Measurements from ENCODE around the gene FBRSL1. TPM values are rescaled to one million over a fixed set of nuclear protein-coding genes. Genes with fewer than 3 reads are reported as not detected.

Gene FBRSL1
- total and polyA plus RNA-seq, 2 donors (not counting 3 experiments of a cell fraction or from before 2014, with no cell fraction given), result 19.3 to 79.8 TPM

- Histone ChIP-seq H3K36me3 (ENCODE audit: control insufficient read depth in 2 of 2, extremely low read depth in 1 of 2, insufficient read depth in 2 of 2, low read length in 2 of 2) (no peaks in the 10 kb centered on the region), H3K27me3 (ENCODE audit: control insufficient read depth in 2 of 2, insufficient read depth in 2 of 2, low read length in 2 of 2) (no peaks in the 10 kb centered on the region), H3K9me1 (replicated peaks; ENCODE audit: control insufficient read depth, extremely low read depth, insufficient read depth, low read length) (no peaks in the 10 kb centered on the region), H3K4me2 (ENCODE audit: insufficient read depth, low read length) (peak overlapping the region; percentile 36), H3K79me2 (ENCODE audit: control insufficient read depth, insufficient read depth, low read length) (no peaks in the 10 kb centered on the region), H3K9ac (replicated peaks; ENCODE audit: extremely low read depth, insufficient read depth, low read length) (peak overlapping the region; percentile 46), H2AFZ (ENCODE audit: low read depth, low read length) (peak overlapping the region; percentile 66), H3K27ac (ENCODE audit: insufficient read depth, low read depth, low read length) (no peak overlapping the region), H3K4me3 (replicated peaks in 1 of 3; ENCODE audit: insufficient read depth in 1 of 3, low read depth in 1 of 3, low read length in 3 of 3) (peak overlapping the region; percentile 24 to 42 (median 28)), H3K9me3 (replicated peaks; ENCODE audit: control insufficient read depth, insufficient read depth, low read length) (no peaks in the 10 kb centered on the region), H3K4me1 (ENCODE audit: control insufficient read depth, extremely low read depth, insufficient read depth, low read length) (no peaks in the 10 kb centered on the region), H4K20me1 (replicated peaks; ENCODE audit: control insufficient read depth, extremely low read depth, insufficient read depth, low read length) (no peaks in the 10 kb centered on the region)
- TF ChIP-seq FOS (IDR thresholded peaks at IDR 0.05; ENCODE audit: borderline replicate concordance, insufficient read depth, low read length) (no peak), GATA2 (IDR thresholded peaks at IDR 0.05; ENCODE audit: insufficient read depth, insufficient read length, low read depth, low read length) (no peak)
- ChIA-PET CTCF (no interaction called here), POLR2A (no interaction called here)
- BruUV-seq (replicated peaks), result no TSS peak
- dilution Hi-C loops (cut with MboI; ENCODE audit: extremely low pct_ligation_motif_present, low sequenced_read_pairs) (no loop called here), intact Hi-C loops (cut with micrococcal nuclease) (no loop called here)
- no peak for FAIRE-seq
- DNase-seq (ENCODE audit: low read depth, low spot score), result no peak
Measured at GRCh38 chr12:132444957-132445883, 44.7 kb upstream of the FBRSL1 start.

- no TSS peak for BruUV-seq (replicated peaks)
- FAIRE-seq, result no peak
- peak; percentile 57 for DNase-seq (ENCODE audit: low read depth, low spot score)
- dilution Hi-C loops (cut with MboI; ENCODE audit: extremely low pct_ligation_motif_present, low sequenced_read_pairs), result no loop called here
- no peaks in the 10 kb centered on the region for H3K79me2 ChIP-seq (ENCODE audit: control insufficient read depth, insufficient read depth, low read length)
- no peaks in the 10 kb centered on the region for H3K27me3 ChIP-seq (ENCODE audit: control insufficient read depth in 2 of 2, insufficient read depth in 2 of 2, low read length in 2 of 2)
- no peaks in the 10 kb centered on the region for H4K20me1 ChIP-seq (replicated peaks; ENCODE audit: control insufficient read depth, extremely low read depth, insufficient read depth, low read length)
- H3K4me2 ChIP-seq (ENCODE audit: insufficient read depth, low read length), result peak overlapping the region; percentile 36
- H3K36me3 ChIP-seq (ENCODE audit: control insufficient read depth in 2 of 2, extremely low read depth in 1 of 2, insufficient read depth in 2 of 2, low read length in 2 of 2), result no peaks in the 10 kb centered on the region
- peak overlapping the region; percentile 66 for H2AFZ ChIP-seq (ENCODE audit: low read depth, low read length)
- peak; percentile 79 for TF ChIP-seq JUN (IDR thresholded peaks at IDR 0.05; ENCODE audit: borderline replicate concordance, insufficient read depth, insufficient read length, low read depth)
- TF ChIP-seq EZH2 (IDR thresholded peaks at IDR 0.05; ENCODE audit: borderline replicate concordance, low read depth, low read length, severe bottlenecking), result no peak
- intact Hi-C loops (cut with micrococcal nuclease), result no loop called here
- H3K4me1 ChIP-seq (ENCODE audit: control insufficient read depth, extremely low read depth, insufficient read depth, low read length), result no peaks in the 10 kb centered on the region
- no peaks in the 10 kb centered on the region for H3K9me3 ChIP-seq (replicated peaks; ENCODE audit: control insufficient read depth, insufficient read depth, low read length)
- peak overlapping the region; percentile 46 for H3K9ac ChIP-seq (replicated peaks; ENCODE audit: extremely low read depth, insufficient read depth, low read length)
- ChIA-PET POLR2A (no interaction called here), CTCF (no interaction called here)
- no peaks in the 10 kb centered on the region for H3K9me1 ChIP-seq (replicated peaks; ENCODE audit: control insufficient read depth, extremely low read depth, insufficient read depth, low read length)
- H3K27ac ChIP-seq (ENCODE audit: insufficient read depth, low read depth, low read length), result no peak overlapping the region
- H3K4me3 ChIP-seq (replicated peaks in 1 of 3; ENCODE audit: insufficient read depth in 1 of 3, low read depth in 1 of 3, low read length in 3 of 3), result peak overlapping the region; percentile 24 to 42 (median 28)
Measured at GRCh38 chr12:132445884-132446632, 43.9 kb upstream of the FBRSL1 start.
